C4-2B (cell line): ENCODE results near the gene KDM6B.

Experiments
- H3K27ac ChIP-seq: fragments of 450-650 bp; 2 replicates; pipeline ENCODE4 v1.5.1; 2017
- CTCF ChIP-seq: fragments of 450-650 bp; conservative IDR thresholded peaks from 2 replicates; pipeline ENCODE4 v1.5.1; 2017; ENCODE audit warnings: mild to moderate bottlenecking
- ZFX ChIP-seq: fragments of 450-650 bp; IDR thresholded peaks from 2 replicates; pipeline ENCODE4 v1.6.1; 2017

KDM6B gene

GRCh38 chr17:7855660-7856010 lies 21.6 kb downstream of the KDM6B start:
- peak overlapping the region; percentile 87 for H3K27ac ChIP-seq
- TF ChIP-seq ZFX (no peak), CTCF (no peak)

GRCh38 chr17:7856011-7856810 lies 22.2 kb downstream of the KDM6B start:
- TF ChIP-seq CTCF: no peak
- TF ChIP-seq ZFX: no peak; the same call in 1 of the 2 replicates
- peak overlapping the region; percentile 87 for H3K27ac ChIP-seq

GRCh38 chr17:7856811-7857712 lies 23.0 kb downstream of the KDM6B start, which contains the start of gene NAA38:
Gene NAA38, minus strand, starts transcription at chr17:7857559. Its CDS starts 96 bp downstream, at chr17:7857463.
- H3K27ac ChIP-seq: peak within 1 kb of the TSS; percentile 87
- TF ChIP-seq ZFX: peak; percentile 37
- peak; percentile 59 for TF ChIP-seq CTCF

- no peak for TF ChIP-seq CTCF
- peak; percentile 73 for TF ChIP-seq ZFX
- H3K27ac ChIP-seq: peak within 1 kb of the TSS; percentile 87
Measured at GRCh38 chr17:7857713-7858521, 23.9 kb downstream of the KDM6B start, which contains the start of gene CYB5D1. Gene CYB5D1, plus strand, starts transcription at chr17:7858003. Its CDS starts 132 bp downstream, at chr17:7858135.

GRCh38 chr17:7858522-7858810 lies 24.4 kb downstream of the KDM6B start:
- TF ChIP-seq CTCF (peak; percentile 51), ZFX (no peak)
- H3K27ac ChIP-seq: peak overlapping the region; percentile 87

- TF ChIP-seq CTCF (no peak), ZFX (no peak)
Measured at GRCh38 chr17:7859028-7859427, 25.0 kb downstream of the KDM6B start.

More at GRCh38 chr17:7859028-7859427, 25.0 kb downstream of the KDM6B start:
- H3K27ac ChIP-seq: peak overlapping the region; percentile 87
